GM23338 (cell line): ENCODE measurements around the gene IFNLR1. TPM values are rescaled to one million over a fixed set of nuclear protein-coding genes. Genes with fewer than 3 reads are reported as not detected.

Experiments
- ATAC-seq: fragments of 200-7000 bp; cut with Tn5 transposase; 3 replicates; pipeline ENCODE4 v1.9.1; 2020
- DNase-seq: peaks from one replicate; pipeline ENCODE4 v3.0.0-alpha.2; 2015; ENCODE audit warnings: low spot score
- H2AFZ ChIP-seq: fragments of 200-600 bp; sonication (generic); 2 replicates; pipeline ENCODE4 v1.8.0; 2016; ENCODE audit warnings: antibody characterized with exemption, mild to moderate bottlenecking, moderate library complexity
- H3F3A ChIP-seq: fragments of 200-600 bp; sonication (generic); replicated peaks from 2 replicates; pipeline ENCODE4 v1.8.0; 2017; ENCODE audit warnings: antibody characterized with exemption, mixed run types, low read depth
- H3K27ac ChIP-seq: fragments of 200-600 bp; sonication (generic); 2 replicates; pipeline ENCODE4 v1.6.1; 2016; ENCODE audit warnings: low read depth
- H3K27me3 ChIP-seq: fragments of 200-600 bp; sonication (generic); 2 replicates; pipeline ENCODE4 v1.8.0; 2016; ENCODE audit warnings: mild to moderate bottlenecking, mixed run types, moderate library complexity; ENCODE audit not compliant: insufficient read depth
- H3K36me3 ChIP-seq: fragments of 200-600 bp; sonication (generic); 2 replicates; pipeline ENCODE4 v1.8.0; 2016; ENCODE audit warnings: mild to moderate bottlenecking; ENCODE audit not compliant: insufficient read depth
- H3K4me1 ChIP-seq: fragments of 200-600 bp; sonication (generic); 2 replicates; pipeline ENCODE4 v1.8.0; 2016; ENCODE audit warnings: mild to moderate bottlenecking, moderate library complexity; ENCODE audit not compliant: insufficient read depth
- H3K4me2 ChIP-seq: fragments of 200-600 bp; sonication (generic); 2 replicates; pipeline ENCODE4 v1.7.1; 2017; ENCODE audit warnings: mixed run types
- H3K4me3 ChIP-seq: fragments of 200-600 bp; sonication (generic); 2 replicates; pipeline ENCODE4 v1.6.1; 2016; ENCODE audit warnings: mixed run types
- H3K79me2 ChIP-seq: fragments of 200-600 bp; sonication (generic); replicated peaks from 2 replicates; pipeline ENCODE4 v1.8.0; 2017; ENCODE audit warnings: mild to moderate bottlenecking; ENCODE audit not compliant: insufficient read depth
- H3K9me2 ChIP-seq: fragments of 200-600 bp; sonication (generic); 2 replicates; pipeline ENCODE4 v1.8.0; 2017; ENCODE audit not compliant: insufficient read depth
- H4K20me1 ChIP-seq: fragments of 200-600 bp; sonication (generic); replicated peaks from 2 replicates; pipeline ENCODE4 v1.8.0; 2017; ENCODE audit warnings: mild to moderate bottlenecking; ENCODE audit not compliant: insufficient read depth
- H3K27ac Mint-ChIP-seq: 2 replicates; pipeline ENCODE4 v1.8.0; 2020; ENCODE audit warnings: inconsistent platforms, mild to moderate bottlenecking, moderate library complexity, mixed read lengths
- H3K27me3 Mint-ChIP-seq: 3 replicates; pipeline ENCODE4 v1.8.0; 2022; ENCODE audit warnings: low read depth, mild to moderate bottlenecking, moderate library complexity, mixed read lengths, inconsistent platforms; ENCODE audit not compliant: insufficient read depth, poor library complexity
- H3K36me3 Mint-ChIP-seq: 3 replicates; pipeline ENCODE4 v1.8.0; 2021; ENCODE audit warnings: low read depth, mild to moderate bottlenecking, inconsistent platforms, moderate library complexity, mixed read lengths
- H3K4me1 Mint-ChIP-seq: 3 replicates; pipeline ENCODE4 v1.8.0; 2020; ENCODE audit warnings: mild to moderate bottlenecking, inconsistent platforms, mixed read lengths
- H3K4me3 Mint-ChIP-seq: 3 replicates; pipeline ENCODE4 v1.8.0; 2021; ENCODE audit warnings: moderate library complexity, mild to moderate bottlenecking, inconsistent platforms, mixed read lengths
- H3K9me3 Mint-ChIP-seq: 3 replicates; pipeline ENCODE4 v1.8.0; 2020; ENCODE audit warnings: moderate library complexity, mild to moderate bottlenecking, inconsistent platforms, mixed read lengths
- JUNB ChIP-seq: IDR thresholded peaks from one replicate; pipeline ENCODE4 v1.6.1; 2016; ENCODE audit warnings: antibody characterized with exemption; ENCODE audit not compliant: unreplicated experiment
- NANOG ChIP-seq: IDR thresholded peaks from 2 replicates; pipeline ENCODE4 v1.6.1; 2016; ENCODE audit warnings: antibody characterized with exemption, borderline replicate concordance
- ZNF331 ChIP-seq: fragments of 250-450 bp; sonication (Bioruptor Pico); IDR thresholded peaks from 2 replicates; pipeline ENCODE4 v1.5.0; 2020; ENCODE audit warnings: low read depth, mild to moderate bottlenecking, moderate library complexity
- polyA plus RNA-seq: library from polyadenylated mRNA; unstranded; fragments of >200 nt; fragmentation: Nextera tagmentation; extraction: Ambion mirVana; gene quantifications from 2 replicates; pipeline ENCODE4 v1.2.1, GENCODE V29; 2016
- total RNA-seq: library from RNA; depleted of rRNA; stranded (reverse); fragments of >200 nt; shearing (Covaris generic); gene quantifications from 2 replicates; pipeline ENCODE4 v1.2.3, GENCODE V29; 2014
- TF ChIP-seq, protein P1 (sequence below): fragments of 250-450 bp; sonication (Bioruptor Pico); IDR thresholded peaks from 2 replicates; pipeline ENCODE4 v1.5.0; 2020; ENCODE audit warnings: mild to moderate bottlenecking, moderate library complexity

IFNLR1 gene
- total and polyA plus RNA-seq, 2 experiments from 2014 or later = 4.2 to 6.2 TPM

DNA sequence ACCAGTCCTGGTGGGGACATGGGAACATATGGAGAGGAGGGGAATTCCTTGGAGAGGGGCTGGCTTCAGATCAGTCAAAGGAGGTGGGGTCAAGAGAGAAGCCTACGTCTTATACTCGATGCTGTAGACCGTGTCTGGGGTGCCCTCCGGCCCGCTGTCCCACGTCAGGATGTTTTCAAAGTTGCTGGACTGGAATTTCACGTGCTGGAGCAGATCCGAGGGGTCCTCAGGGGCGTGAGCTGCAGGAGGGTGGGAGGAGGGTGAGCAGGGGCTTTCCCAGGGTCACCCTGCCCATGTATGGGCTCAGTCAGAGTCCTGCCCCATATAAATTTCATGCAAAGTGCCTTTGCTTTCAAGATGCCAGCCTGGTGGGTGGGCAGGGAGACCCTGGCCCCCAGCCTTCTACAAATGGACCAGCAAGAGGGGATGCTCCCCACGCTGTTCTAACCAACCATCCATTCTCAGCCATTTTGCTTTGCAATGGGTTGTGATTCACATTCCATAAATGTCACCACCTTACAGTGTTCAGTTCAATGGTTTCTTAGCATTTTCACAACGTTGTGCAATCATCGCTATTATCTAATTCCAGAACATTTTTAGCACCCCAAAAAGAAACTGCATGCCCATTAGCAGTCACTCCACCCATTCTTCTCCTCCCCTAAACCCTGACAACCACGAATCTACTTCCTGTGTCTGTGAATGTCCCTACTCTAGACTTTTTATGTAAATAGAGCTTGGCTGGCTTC is 48.4 kb downstream of the IFNLR1 start:
- TF ChIP-seq NANOG (no peak), ZNF331 (CRISPR knock-in tag) (no peak), JUNB (no peak)
- TF ChIP-seq, protein P1, sequence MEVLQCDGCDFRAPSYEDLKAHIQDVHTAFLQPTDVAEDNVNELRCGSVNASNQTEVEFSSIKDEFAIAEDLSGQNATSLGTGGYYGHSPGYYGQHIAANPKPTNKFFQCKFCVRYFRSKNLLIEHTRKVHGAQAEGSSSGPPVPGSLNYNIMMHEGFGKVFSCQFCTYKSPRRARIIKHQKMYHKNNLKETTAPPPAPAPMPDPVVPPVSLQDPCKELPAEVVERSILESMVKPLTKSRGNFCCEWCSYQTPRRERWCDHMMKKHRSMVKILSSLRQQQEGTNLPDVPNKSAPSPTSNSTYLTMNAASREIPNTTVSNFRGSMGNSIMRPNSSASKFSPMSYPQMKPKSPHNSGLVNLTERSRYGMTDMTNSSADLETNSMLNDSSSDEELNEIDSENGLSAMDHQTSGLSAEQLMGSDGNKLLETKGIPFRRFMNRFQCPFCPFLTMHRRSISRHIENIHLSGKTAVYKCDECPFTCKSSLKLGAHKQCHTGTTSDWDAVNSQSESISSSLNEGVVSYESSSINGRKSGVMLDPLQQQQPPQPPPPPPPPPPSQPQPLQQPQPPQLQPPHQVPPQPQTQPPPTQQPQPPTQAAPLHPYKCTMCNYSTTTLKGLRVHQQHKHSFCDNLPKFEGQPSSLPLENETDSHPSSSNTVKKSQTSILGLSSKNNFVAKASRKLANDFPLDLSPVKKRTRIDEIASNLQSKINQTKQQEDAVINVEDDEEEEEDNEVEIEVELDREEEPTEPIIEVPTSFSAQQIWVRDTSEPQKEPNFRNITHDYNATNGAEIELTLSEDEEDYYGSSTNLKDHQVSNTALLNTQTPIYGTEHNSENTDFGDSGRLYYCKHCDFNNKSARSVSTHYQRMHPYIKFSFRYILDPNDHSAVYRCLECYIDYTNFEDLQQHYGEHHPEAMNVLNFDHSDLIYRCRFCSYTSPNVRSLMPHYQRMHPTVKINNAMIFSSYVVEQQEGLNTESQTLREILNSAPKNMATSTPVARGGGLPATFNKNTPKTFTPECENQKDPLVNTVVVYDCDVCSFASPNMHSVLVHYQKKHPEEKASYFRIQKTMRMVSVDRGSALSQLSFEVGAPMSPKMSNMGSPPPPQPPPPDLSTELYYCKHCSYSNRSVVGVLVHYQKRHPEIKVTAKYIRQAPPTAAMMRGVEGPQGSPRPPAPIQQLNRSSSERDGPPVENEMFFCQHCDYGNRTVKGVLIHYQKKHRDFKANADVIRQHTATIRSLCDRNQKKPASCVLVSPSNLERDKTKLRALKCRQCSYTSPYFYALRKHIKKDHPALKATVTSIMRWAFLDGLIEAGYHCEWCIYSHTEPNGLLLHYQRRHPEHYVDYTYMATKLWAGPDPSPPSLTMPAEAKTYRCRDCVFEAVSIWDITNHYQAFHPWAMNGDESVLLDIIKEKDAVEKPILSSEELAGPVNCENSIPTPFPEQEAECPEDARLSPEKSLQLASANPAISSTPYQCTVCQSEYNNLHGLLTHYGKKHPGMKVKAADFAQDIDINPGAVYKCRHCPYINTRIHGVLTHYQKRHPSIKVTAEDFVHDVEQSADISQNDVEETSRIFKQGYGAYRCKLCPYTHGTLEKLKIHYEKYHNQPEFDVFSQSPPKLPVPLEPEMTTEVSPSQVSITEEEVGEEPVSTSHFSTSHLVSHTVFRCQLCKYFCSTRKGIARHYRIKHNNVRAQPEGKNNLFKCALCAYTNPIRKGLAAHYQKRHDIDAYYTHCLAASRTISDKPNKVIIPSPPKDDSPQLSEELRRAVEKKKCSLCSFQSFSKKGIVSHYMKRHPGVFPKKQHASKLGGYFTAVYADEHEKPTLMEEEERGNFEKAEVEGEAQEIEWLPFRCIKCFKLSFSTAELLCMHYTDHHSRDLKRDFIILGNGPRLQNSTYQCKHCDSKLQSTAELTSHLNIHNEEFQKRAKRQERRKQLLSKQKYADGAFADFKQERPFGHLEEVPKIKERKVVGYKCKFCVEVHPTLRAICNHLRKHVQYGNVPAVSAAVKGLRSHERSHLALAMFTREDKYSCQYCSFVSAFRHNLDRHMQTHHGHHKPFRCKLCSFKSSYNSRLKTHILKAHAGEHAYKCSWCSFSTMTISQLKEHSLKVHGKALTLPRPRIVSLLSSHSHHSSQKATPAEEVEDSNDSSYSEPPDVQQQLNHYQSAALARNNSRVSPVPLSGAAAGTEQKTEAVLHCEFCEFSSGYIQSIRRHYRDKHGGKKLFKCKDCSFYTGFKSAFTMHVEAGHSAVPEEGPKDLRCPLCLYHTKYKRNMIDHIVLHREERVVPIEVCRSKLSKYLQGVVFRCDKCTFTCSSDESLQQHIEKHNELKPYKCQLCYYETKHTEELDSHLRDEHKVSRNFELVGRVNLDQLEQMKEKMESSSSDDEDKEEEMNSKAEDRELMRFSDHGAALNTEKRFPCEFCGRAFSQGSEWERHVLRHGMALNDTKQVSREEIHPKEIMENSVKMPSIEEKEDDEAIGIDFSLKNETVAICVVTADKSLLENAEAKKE (CRISPR knock-in tag) = no peak
- H3K9me2 ChIP-seq = no peaks in the 10 kb centered on the region
- H2AFZ ChIP-seq = no peak overlapping the region
- no peaks in the 10 kb centered on the region for H3K36me3 ChIP-seq
- ATAC-seq (no peak), DNase-seq (no peak)
- H3K4me1 ChIP-seq = no peaks in the 10 kb centered on the region
- no peaks in the 10 kb centered on the region for H4K20me1 ChIP-seq
- H3K4me2 ChIP-seq = no peak overlapping the region
- no peak overlapping the region for H3K4me3 ChIP-seq
- no peaks in the 10 kb centered on the region for H3K27me3 ChIP-seq
- no peaks in the 10 kb centered on the region for H3F3A ChIP-seq
- H3K27me3 Mint-ChIP-seq = peaks cover 9% of the 10 kb centered on the region
- no peak overlapping the region for H3K4me3 Mint-ChIP-seq
- H3K27ac Mint-ChIP-seq = no peak overlapping the region
- H3K4me1 Mint-ChIP-seq = no peaks in the 10 kb centered on the region
- H3K36me3 Mint-ChIP-seq = no peaks in the 10 kb centered on the region
- no peaks in the 10 kb centered on the region for H3K9me3 Mint-ChIP-seq
- no peaks in the 10 kb centered on the region for H3K79me2 ChIP-seq
- H3K27ac ChIP-seq = no peak overlapping the region

DNA sequence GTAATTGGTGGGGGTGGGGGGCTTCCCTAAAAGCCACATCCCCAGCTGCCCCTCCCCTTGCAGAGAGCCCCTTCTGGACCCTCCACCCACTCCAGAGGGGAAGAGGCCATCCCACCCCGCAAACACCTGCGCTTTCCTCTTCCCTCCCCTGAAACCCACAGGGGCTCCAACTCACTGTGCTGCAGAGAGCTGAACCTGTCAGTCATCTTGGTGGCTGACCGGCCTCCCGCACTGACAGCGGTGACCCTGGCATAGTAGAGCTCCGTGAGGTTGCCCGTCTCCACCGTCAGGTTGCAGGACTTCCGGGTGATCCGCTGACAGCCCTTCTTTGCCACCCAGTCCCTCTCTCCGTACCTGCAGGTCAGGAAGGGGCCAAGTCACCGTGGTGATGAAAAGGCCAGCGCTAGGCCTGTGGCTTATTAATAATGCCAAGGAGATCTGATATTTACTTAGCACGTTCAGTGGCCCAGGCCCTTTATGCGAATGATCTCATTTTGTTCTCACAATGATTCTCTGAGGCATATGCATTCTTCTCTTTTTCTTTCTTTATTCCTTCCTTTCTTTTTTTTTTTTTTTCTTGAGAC is 50.0 kb downstream of the IFNLR1 start:
- no peak overlapping the region for H3K27ac Mint-ChIP-seq
- TF ChIP-seq NANOG = no peak
- TF ChIP-seq, protein P1 (CRISPR knock-in tag) = no peak

More for the DNA sequence above, 50.0 kb downstream of the IFNLR1 start:
- Mint-ChIP-seq H3K9me3 (no peaks in the 10 kb centered on the region), H3K27me3 (peaks cover 9% of the 10 kb centered on the region), H3K36me3 (no peaks in the 10 kb centered on the region), H3K4me1 (no peaks in the 10 kb centered on the region), H3K4me3 (no peak overlapping the region)
- ATAC-seq = no peak
- no peak for DNase-seq
- Histone ChIP-seq H4K20me1 (no peaks in the 10 kb centered on the region), H3K79me2 (no peaks in the 10 kb centered on the region), H3K27ac (no peak overlapping the region), H3K4me1 (no peaks in the 10 kb centered on the region), H2AFZ (no peak overlapping the region), H3F3A (no peaks in the 10 kb centered on the region), H3K4me3 (no peak overlapping the region), H3K9me2 (no peaks in the 10 kb centered on the region), H3K27me3 (no peaks in the 10 kb centered on the region), H3K36me3 (no peaks in the 10 kb centered on the region), H3K4me2 (no peak overlapping the region)
